Progenitor cell of endocrine pancreas (in vitro differentiated cells): ENCODE results near the gene PLEKHA6. TPM values are rescaled to one million over a fixed set of nuclear protein-coding genes. Genes with fewer than 3 reads are reported as not detected.
A peak's percentile ranks its signal among the peaks of the same experiment; 100 is the strongest.

Source experiments
- DNase-seq: peaks from one replicate; pipeline ENCODE4 v3.0.0; 2021; ENCODE audit warnings: low spot score; ENCODE audit not compliant: unreplicated experiment
- H3K27ac Mint-ChIP-seq: 2 replicates; pipeline ENCODE4 v1.8.0; 2021; ENCODE audit warnings: mild to moderate bottlenecking, moderate library complexity, mixed read lengths
- H3K27me3 Mint-ChIP-seq: 2 replicates; pipeline ENCODE4 v1.8.0; 2021; ENCODE audit warnings: mixed read lengths
- H3K36me3 Mint-ChIP-seq: 2 replicates; pipeline ENCODE4 v1.8.0; 2022; ENCODE audit warnings: mixed read lengths; ENCODE audit not compliant: insufficient read depth
- H3K4me1 Mint-ChIP-seq: 2 replicates; pipeline ENCODE4 v1.8.0; 2021; ENCODE audit warnings: low read depth, mixed read lengths
- H3K4me3 Mint-ChIP-seq: 2 replicates; pipeline ENCODE4 v1.8.0; 2021; ENCODE audit warnings: low read depth, mild to moderate bottlenecking, moderate library complexity, mixed read lengths
- H3K9me3 Mint-ChIP-seq: 2 replicates; pipeline ENCODE4 v1.8.0; 2021; ENCODE audit warnings: low read depth, mixed read lengths
- CTCF ChIP-seq: fragments of 200-600 bp; sonication (generic); IDR thresholded peaks from one replicate; pipeline ENCODE4 v1.5.0; 2021; ENCODE audit warnings: antibody characterized with exemption, mild to moderate bottlenecking; ENCODE audit not compliant: unreplicated experiment
- total RNA-seq: library from RNA; stranded (reverse); gene quantifications from 2 replicates; pipeline ENCODE4 v1.2.1, GENCODE V29; 2021

The PLEKHA6 gene
- total RNA-seq, 1 donor from 2014 or later: 66.9 TPM

- Mint-ChIP-seq H3K36me3 (no peaks in the 10 kb centered on the region), H3K4me1 (peaks cover 26% of the 10 kb centered on the region), H3K9me3 (no peaks in the 10 kb centered on the region), H3K27ac (peak overlapping the region; percentile 75), H3K4me3 (peak overlapping the region; percentile 52), H3K27me3 (no peaks in the 10 kb centered on the region)
- TF ChIP-seq CTCF: no peak
- no peak for DNase-seq
Observed at GRCh38 chr1:204296431-204296988, 63.2 kb downstream of the PLEKHA6 start.

GRCh38 chr1:204295671-204296070 lies 64.1 kb downstream of the PLEKHA6 start:
- no peak overlapping the region for H3K4me3 Mint-ChIP-seq
- H3K36me3 Mint-ChIP-seq: no peaks in the 10 kb centered on the region
- H3K4me1 Mint-ChIP-seq: peaks cover 25% of the 10 kb centered on the region
- no peaks in the 10 kb centered on the region for H3K9me3 Mint-ChIP-seq
- peak overlapping the region; percentile 19 for H3K27ac Mint-ChIP-seq
- DNase-seq: no peak
- H3K27me3 Mint-ChIP-seq: no peaks in the 10 kb centered on the region
- TF ChIP-seq CTCF: no peak

- no peak overlapping the region for H3K4me3 Mint-ChIP-seq
Observed at GRCh38 chr1:204294357-204294756, 65.4 kb downstream of the PLEKHA6 start.

GRCh38 chr1:204293605-204294337 lies 66.0 kb downstream of the PLEKHA6 start:
- H3K27me3 Mint-ChIP-seq: no peaks in the 10 kb centered on the region
- no peaks in the 10 kb centered on the region for H3K9me3 Mint-ChIP-seq
- H3K4me3 Mint-ChIP-seq: no peak overlapping the region
- TF ChIP-seq CTCF: no peak
- H3K36me3 Mint-ChIP-seq: no peaks in the 10 kb centered on the region
- peak overlapping the region; percentile 11 for H3K27ac Mint-ChIP-seq
- no peak for DNase-seq
- peaks cover 39% of the 10 kb centered on the region for H3K4me1 Mint-ChIP-seq

More at GRCh38 chr1:204294357-204294756, 65.4 kb downstream of the PLEKHA6 start:
- peaks cover 34% of the 10 kb centered on the region for H3K4me1 Mint-ChIP-seq
- TF ChIP-seq CTCF: no peak
- no peaks in the 10 kb centered on the region for H3K36me3 Mint-ChIP-seq
- H3K9me3 Mint-ChIP-seq: no peaks in the 10 kb centered on the region
- DNase-seq: no peak
- H3K27me3 Mint-ChIP-seq: no peaks in the 10 kb centered on the region
- H3K27ac Mint-ChIP-seq: no peak overlapping the region

- Mint-ChIP-seq H3K27ac (no peak overlapping the region), H3K36me3 (no peaks in the 10 kb centered on the region), H3K4me1 (peaks cover 49% of the 10 kb centered on the region), H3K27me3 (no peaks in the 10 kb centered on the region), H3K9me3 (no peaks in the 10 kb centered on the region), H3K4me3 (no peak overlapping the region)
- no peak for DNase-seq
- no peak for TF ChIP-seq CTCF
Observed at GRCh38 chr1:204292740-204293139, 67.0 kb downstream of the PLEKHA6 start.
